ENCODE measurements around the gene TMEM132A. TPM values are rescaled to one million over a fixed set of nuclear protein-coding genes. Genes with fewer than 3 reads are reported as not detected.
A peak's percentile ranks its signal among the peaks of the same experiment; 100 is the strongest.

Gene TMEM132A
- total RNA-seq, 1 experiment from 2014 or later, result 84.2 TPM

GRCh38 chr11:60905551-60906113 lies 18.6 kb upstream of the TMEM132A start:
- peak overlapping the region; percentile 96 for H3K9ac ChIP-seq (ENCODE audit: low read length)
- BruUV-seq (replicated peaks), result TSS peak; percentile 48
- ChIA-PET CTCF (interaction anchor here (0.6 kb wide), 1 partner anchor 1156 kb away, joined by 4 read pairs; no protein-coding TSS in a partner anchor), POLR2A (ENCODE audit: unreplicated experiment) (no interaction called here)
- peak; percentile 61 for ATAC-seq
- peak overlapping the region; percentile 85 for H3K4me3 ChIP-seq (ENCODE audit: low read length)
- H4K20me1 ChIP-seq (ENCODE audit: low read length), result peaks cover 32% of the 10 kb centered on the region
- peaks cover 19% of the 10 kb centered on the region for H3K4me1 ChIP-seq (ENCODE audit: insufficient read depth, low read length)
- no peaks in the 10 kb centered on the region for H3K9me3 ChIP-seq (ENCODE audit: low read length)
- H2AFZ ChIP-seq (ENCODE audit: low read length), result peak overlapping the region; percentile 27; the same call in 1 of the 2 replicates
- no peaks in the 10 kb centered on the region for H3K9me2 ChIP-seq (replicated peaks; ENCODE audit: low read length)
- TF ChIP-seq EZH2phosphoT487 (IDR thresholded peaks at IDR 0.05; ENCODE audit: borderline replicate concordance, low read length), result no peak
- TF ChIP-seq CTCF (conservative IDR thresholded peaks at IDR 0.05; ENCODE audit: low read depth, low read length), result no peak
- no peak for TF ChIP-seq EZH2 (IDR thresholded peaks at IDR 0.05; ENCODE audit: low read length, unreplicated experiment)
- H3K4me2 ChIP-seq (ENCODE audit: low read length), result peak overlapping the region; percentile 96
- peak; percentile 86 for DNase-seq
- H3K27ac ChIP-seq (ENCODE audit: low read length), result peak overlapping the region; percentile 81
- no peaks in the 10 kb centered on the region for H3F3A ChIP-seq (ENCODE audit: low read length, unreplicated experiment)
- peaks cover 43% of the 10 kb centered on the region for H3K79me2 ChIP-seq (ENCODE audit: low read length)
- peaks cover 36% of the 10 kb centered on the region for H3K36me3 ChIP-seq (ENCODE audit: low read depth, low read length)
- intact Hi-C loops (cut with micrococcal nuclease), result no loop called here
- no peaks in the 10 kb centered on the region for H3K27me3 ChIP-seq (ENCODE audit: low read length)

GRCh38 chr11:60906132-60906972 lies 17.9 kb upstream of the TMEM132A start, which contains the start of gene PRPF19:
PRPF19 (minus strand) TSS chr11:60906585; CDS start chr11:60906382, 203 bp downstream.
- Histone ChIP-seq H3K9me3 (ENCODE audit: low read length) (no peaks in the 10 kb centered on the region), H3K9ac (ENCODE audit: low read length) (peak within 1 kb of the TSS; percentile 96), H3K36me3 (ENCODE audit: low read depth, low read length) (peaks cover 30% of the 10 kb centered on the region), H3K4me3 (ENCODE audit: low read length) (peak within 1 kb of the TSS; percentile 85), H3K79me2 (ENCODE audit: low read length) (peaks cover 43% of the 10 kb centered on the region), H3K4me2 (ENCODE audit: low read length) (peak within 1 kb of the TSS; percentile 96), H2AFZ (ENCODE audit: low read length) (peak within 1 kb of the TSS; percentile 86), H3K4me1 (ENCODE audit: insufficient read depth, low read length) (peaks cover 19% of the 10 kb centered on the region), H3K9me2 (replicated peaks; ENCODE audit: low read length) (no peaks in the 10 kb centered on the region), H3F3A (ENCODE audit: low read length, unreplicated experiment) (no peaks in the 10 kb centered on the region), H4K20me1 (ENCODE audit: low read length) (peaks cover 32% of the 10 kb centered on the region), H3K27me3 (ENCODE audit: low read length) (no peaks in the 10 kb centered on the region), H3K27ac (ENCODE audit: low read length) (peak within 1 kb of the TSS; percentile 81)
- intact Hi-C loops (cut with micrococcal nuclease), result no loop called here
- TF ChIP-seq EZH2 (IDR thresholded peaks at IDR 0.05; ENCODE audit: low read length, unreplicated experiment), result no peak
- TF ChIP-seq CTCF (conservative IDR thresholded peaks at IDR 0.05; ENCODE audit: low read depth, low read length), result no peak
- TF ChIP-seq EZH2phosphoT487 (IDR thresholded peaks at IDR 0.05; ENCODE audit: borderline replicate concordance, low read length), result no peak
- no TSS peak for BruUV-seq (replicated peaks)
- DNase-seq (peak; percentile 100), ATAC-seq (peak; percentile 95)
- CTCF ChIA-PET, result interaction anchor here (0.6 kb wide), 1 partner anchor 1155 kb away, joined by 4 read pairs; no protein-coding TSS in a partner anchor
- POLR2A ChIA-PET (ENCODE audit: unreplicated experiment), result no interaction called here

All from PC-3 (cell line).